HL-60 (cell line): ENCODE results near the gene SYNGAP1.

ENCODE experiments used
- GABPA ChIP-seq: IDR thresholded peaks from 2 replicates; pipeline ENCODE4 v1.6.1; 2012; ENCODE audit warnings: low read depth
- POLR2AphosphoS5 ChIP-seq: IDR thresholded peaks from 2 replicates; pipeline ENCODE4 v1.6.1; 2012; ENCODE audit warnings: low read depth
- REST ChIP-seq: IDR thresholded peaks from 2 replicates; pipeline ENCODE4 v1.6.1; 2012; ENCODE audit warnings: low read depth; ENCODE audit not compliant: insufficient replicate concordance
- SPI1 ChIP-seq: IDR thresholded peaks from 2 replicates; pipeline ENCODE4 v1.6.1; 2012; ENCODE audit warnings: low read depth, mild to moderate bottlenecking, borderline replicate concordance
- TF ChIP-seq, protein P1 (sequence below): IDR thresholded peaks from one replicate; pipeline ENCODE4 v1.5.1; 2011; ENCODE audit warnings: low read length, control low read depth, inconsistent platforms; ENCODE audit not compliant: insufficient read depth

- TF ChIP-seq, protein P1, sequence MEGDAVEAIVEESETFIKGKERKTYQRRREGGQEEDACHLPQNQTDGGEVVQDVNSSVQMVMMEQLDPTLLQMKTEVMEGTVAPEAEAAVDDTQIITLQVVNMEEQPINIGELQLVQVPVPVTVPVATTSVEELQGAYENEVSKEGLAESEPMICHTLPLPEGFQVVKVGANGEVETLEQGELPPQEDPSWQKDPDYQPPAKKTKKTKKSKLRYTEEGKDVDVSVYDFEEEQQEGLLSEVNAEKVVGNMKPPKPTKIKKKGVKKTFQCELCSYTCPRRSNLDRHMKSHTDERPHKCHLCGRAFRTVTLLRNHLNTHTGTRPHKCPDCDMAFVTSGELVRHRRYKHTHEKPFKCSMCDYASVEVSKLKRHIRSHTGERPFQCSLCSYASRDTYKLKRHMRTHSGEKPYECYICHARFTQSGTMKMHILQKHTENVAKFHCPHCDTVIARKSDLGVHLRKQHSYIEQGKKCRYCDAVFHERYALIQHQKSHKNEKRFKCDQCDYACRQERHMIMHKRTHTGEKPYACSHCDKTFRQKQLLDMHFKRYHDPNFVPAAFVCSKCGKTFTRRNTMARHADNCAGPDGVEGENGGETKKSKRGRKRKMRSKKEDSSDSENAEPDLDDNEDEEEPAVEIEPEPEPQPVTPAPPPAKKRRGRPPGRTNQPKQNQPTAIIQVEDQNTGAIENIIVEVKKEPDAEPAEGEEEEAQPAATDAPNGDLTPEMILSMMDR: no peak
- no peak for TF ChIP-seq SPI1
- TF ChIP-seq REST: no peak
- TF ChIP-seq POLR2AphosphoS5: no peak
- TF ChIP-seq GABPA: no peak
These were observed 36.3 kb downstream of the SYNGAP1 start for GRCh38 chr6:33456156-33456555.
